SJSA1 (cell line): Measurements from ENCODE around the gene LGALS3. TPM values are rescaled to one million over a fixed set of nuclear protein-coding genes. Genes with fewer than 3 reads are reported as not detected.
"Not testable (repeated sequence)": the region's sequence is repeated elsewhere in the genome, so short reads cannot be mapped to it uniquely, and the experiment has no call there.

ENCODE experiments used
- DNase-seq, 2 experiments: peaks; one replicate each; pipeline ENCODE4 v3.0.0-alpha.2; 2015 to 2020; ENCODE audit warnings: low spot score in 2 of 2, low read depth in 1 of 2
- H3K27ac ChIP-seq: fragments of 250-450 bp; sonication (Bioruptor Pico); 2 replicates; pipeline ENCODE4 v1.5.1; 2020; ENCODE audit warnings: mild to moderate bottlenecking, moderate library complexity
- H3K27me3 ChIP-seq: fragments of 250-450 bp; sonication (Bioruptor Pico); replicated peaks from 2 replicates; pipeline ENCODE4 v1.5.1; 2020; ENCODE audit warnings: mild to moderate bottlenecking, moderate library complexity
- H3K36me3 ChIP-seq: fragments of 250-450 bp; sonication (Bioruptor Pico); 2 replicates; pipeline ENCODE4 v1.5.1; 2020; ENCODE audit warnings: mild to moderate bottlenecking
- H3K4me1 ChIP-seq: fragments of 250-450 bp; sonication (Bioruptor Pico); replicated peaks from 2 replicates; pipeline ENCODE4 v1.6.1; 2021; ENCODE audit warnings: mild to moderate bottlenecking
- H3K4me3 ChIP-seq: fragments of 250-450 bp; sonication (Bioruptor Pico); 2 replicates; pipeline ENCODE4 v1.5.1; 2020; ENCODE audit warnings: mild to moderate bottlenecking
- H3K9me3 ChIP-seq: fragments of 250-450 bp; sonication (Bioruptor Pico); replicated peaks from 2 replicates; pipeline ENCODE4 v1.5.1; 2020; ENCODE audit warnings: mild to moderate bottlenecking
- total RNA-seq: library from RNA; depleted of rRNA; stranded (reverse); fragments of >200 nt; shearing (Covaris generic); gene quantifications from 2 replicates; pipeline ENCODE4 v1.2.3, GENCODE V29; 2014; rRNA removed

LGALS3 gene
- total RNA-seq, result 179 and 310 TPM in 2 replicates

DNA sequence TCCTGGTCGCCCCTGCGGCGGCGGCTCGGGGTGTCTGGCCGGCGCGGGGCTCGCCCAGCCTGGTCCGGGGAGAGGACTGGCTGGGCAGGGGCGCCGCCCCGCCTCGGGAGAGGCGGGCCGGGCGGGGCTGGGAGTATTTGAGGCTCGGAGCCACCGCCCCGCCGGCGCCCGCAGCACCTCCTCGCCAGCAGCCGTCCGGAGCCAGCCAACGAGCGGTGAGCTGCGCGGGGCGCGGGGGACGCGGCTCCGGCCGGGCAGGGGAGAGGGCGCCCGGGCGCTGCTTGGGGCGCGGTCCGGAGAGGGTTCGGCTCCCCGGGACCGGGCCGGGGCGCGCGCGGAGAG is at the start of gene LGALS3:
TSS of gene LGALS3 (plus strand) at position 167 of the 342 bp plus-strand sequence. CDS start 8,122 bp downstream, outside the sequence.
- DNase-seq, result peak; percentile 54 to 64
- H3K9me3 ChIP-seq, result no peaks in the 10 kb centered on the region
- H3K27me3 ChIP-seq, result no peaks in the 10 kb centered on the region
- H3K36me3 ChIP-seq, result peaks cover 31% of the 10 kb centered on the region
- H3K27ac ChIP-seq, result peak within 1 kb of the TSS; percentile 66
- peaks cover 68% of the 10 kb centered on the region for H3K4me1 ChIP-seq
- peak within 1 kb of the TSS; percentile 80 for H3K4me3 ChIP-seq

GRCh38 chr14:55079961-55080360 is 49.1 kb upstream of the LGALS3 start:
- not testable (repeated sequence) for H3K9me3 ChIP-seq, H3K4me3 ChIP-seq, H3K27ac ChIP-seq, H3K27me3 ChIP-seq, DNase-seq, H3K4me1 ChIP-seq, H3K36me3 ChIP-seq

GRCh38 chr14:55084401-55085059 is 44.5 kb upstream of the LGALS3 start:
- Histone ChIP-seq H3K9me3 (no peaks in the 10 kb centered on the region), H3K4me3 (no peak overlapping the region), H3K27ac (no peak overlapping the region), H3K4me1 (peaks cover 4% of the 10 kb centered on the region), H3K27me3 (no peaks in the 10 kb centered on the region), H3K36me3 (no peaks in the 10 kb centered on the region)
- no peak for DNase-seq

GRCh38 chr14:55085060-55085660 is 43.9 kb upstream of the LGALS3 start:
- H3K4me3 ChIP-seq, result no peak overlapping the region
- DNase-seq, result no peak
- no peaks in the 10 kb centered on the region for H3K36me3 ChIP-seq
- H3K27ac ChIP-seq, result no peak overlapping the region
- H3K9me3 ChIP-seq, result no peaks in the 10 kb centered on the region
- no peaks in the 10 kb centered on the region for H3K27me3 ChIP-seq
- peaks cover 4% of the 10 kb centered on the region for H3K4me1 ChIP-seq

DNA sequence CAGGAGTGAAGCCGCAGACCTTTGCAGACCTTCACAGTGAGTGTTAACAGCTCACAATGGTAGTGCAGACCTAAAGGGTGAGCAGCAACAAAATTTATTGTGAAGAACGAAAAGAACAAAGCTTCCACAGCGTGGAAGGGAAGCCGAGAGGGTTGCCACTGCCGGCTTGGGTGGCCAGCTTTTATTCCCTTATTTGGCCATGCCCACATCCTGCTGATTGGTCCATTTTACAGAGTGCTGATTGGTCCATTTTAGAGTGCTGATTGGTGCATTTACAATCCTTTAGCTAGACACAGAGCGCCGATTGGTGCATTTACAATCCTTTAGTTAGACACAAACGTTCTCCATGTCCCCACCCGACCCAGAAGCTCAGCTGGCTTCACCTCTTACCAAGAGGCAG is 42.1 kb upstream of the LGALS3 start:
- no peaks in the 10 kb centered on the region for H3K36me3 ChIP-seq
- DNase-seq, result no peak
- no peak overlapping the region for H3K27ac ChIP-seq
- H3K27me3 ChIP-seq, result no peaks in the 10 kb centered on the region
- no peak overlapping the region for H3K4me3 ChIP-seq
- peaks cover 7% of the 10 kb centered on the region for H3K4me1 ChIP-seq
- no peaks in the 10 kb centered on the region for H3K9me3 ChIP-seq

GRCh38 chr14:55088356-55088755 is 40.7 kb upstream of the LGALS3 start:
- no peak for DNase-seq
- no peaks in the 10 kb centered on the region for H3K27me3 ChIP-seq
- H3K9me3 ChIP-seq, result no peaks in the 10 kb centered on the region
- H3K4me1 ChIP-seq, result peaks cover 9% of the 10 kb centered on the region
- no peaks in the 10 kb centered on the region for H3K36me3 ChIP-seq
- no peak overlapping the region for H3K27ac ChIP-seq
- no peak overlapping the region for H3K4me3 ChIP-seq

- Histone ChIP-seq H3K27ac (no peak overlapping the region), H3K36me3 (no peaks in the 10 kb centered on the region)
- no peak for DNase-seq
Measured at GRCh38 chr14:55092341-55092740, 36.7 kb upstream of the LGALS3 start.

GRCh38 chr14:55094292-55095157 is 34.5 kb upstream of the LGALS3 start:
- Histone ChIP-seq H3K9me3 (no peaks in the 10 kb centered on the region), H3K27me3 (no peaks in the 10 kb centered on the region), H3K4me1 (peaks cover 26% of the 10 kb centered on the region), H3K27ac (no peak overlapping the region), H3K36me3 (no peaks in the 10 kb centered on the region), H3K4me3 (no peak overlapping the region)
- peak; percentile 60 to 87 for DNase-seq

More at GRCh38 chr14:55092341-55092740, 36.7 kb upstream of the LGALS3 start:
- Histone ChIP-seq H3K4me3 (no peak overlapping the region), H3K4me1 (peaks cover 23% of the 10 kb centered on the region), H3K9me3 (no peaks in the 10 kb centered on the region), H3K27me3 (no peaks in the 10 kb centered on the region)

DNA sequence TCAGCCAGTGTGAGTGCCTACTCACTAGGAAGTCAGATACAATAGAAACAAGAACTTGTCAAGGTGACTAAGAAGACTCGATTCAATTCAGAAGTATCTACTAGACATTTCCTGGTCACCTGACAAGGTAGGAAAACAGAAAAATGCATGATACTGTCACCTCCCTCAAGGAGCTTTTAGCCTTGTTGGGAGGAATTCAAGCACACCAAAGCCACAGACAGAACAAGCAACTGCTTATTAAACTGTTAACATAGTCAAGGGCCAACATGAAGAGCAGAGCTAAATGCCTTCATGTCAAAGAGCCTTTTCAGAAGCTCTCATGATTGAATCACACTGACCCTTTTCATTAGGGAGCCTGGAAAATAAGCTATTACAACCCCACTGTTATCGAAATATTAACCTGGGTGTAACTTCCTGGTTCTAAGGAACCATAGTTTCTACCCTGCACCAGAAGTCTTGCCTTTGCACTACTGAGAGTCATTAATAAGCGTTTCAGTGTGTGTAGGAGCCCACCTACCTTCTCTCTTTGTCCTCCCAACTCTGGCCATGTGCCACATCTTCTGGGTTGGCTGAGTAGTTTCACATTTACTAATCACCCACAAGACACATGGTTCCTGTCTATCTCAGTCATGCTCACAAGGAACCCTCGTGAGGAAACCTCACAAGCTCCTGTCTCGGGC is 31.0 kb upstream of the LGALS3 start:
- no peaks in the 10 kb centered on the region for H3K9me3 ChIP-seq
- no peak overlapping the region for H3K27ac ChIP-seq
- H3K36me3 ChIP-seq, result no peaks in the 10 kb centered on the region
- peaks cover 43% of the 10 kb centered on the region for H3K4me1 ChIP-seq
- no peak for DNase-seq
- no peak overlapping the region for H3K4me3 ChIP-seq
- H3K27me3 ChIP-seq, result no peaks in the 10 kb centered on the region

DNA sequence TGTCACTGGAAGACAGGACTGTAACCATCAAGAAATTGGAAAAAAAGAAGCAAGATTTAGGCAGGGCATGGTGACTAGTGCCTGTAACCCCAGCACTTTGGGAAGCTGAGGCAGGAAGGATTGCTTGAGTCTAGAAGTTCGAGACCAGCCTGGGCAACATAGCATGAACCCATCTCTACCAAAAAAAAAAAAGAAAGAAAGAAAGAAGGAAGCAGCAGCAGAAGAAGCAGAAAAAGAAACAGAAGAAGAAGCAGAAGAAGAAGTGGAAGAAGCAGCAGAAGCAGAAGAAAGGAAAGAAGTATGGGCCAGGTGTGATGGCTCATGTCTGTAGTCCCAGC is 30.5 kb upstream of the LGALS3 start:
- no peaks in the 10 kb centered on the region for H3K27me3 ChIP-seq
- no peak overlapping the region for H3K4me3 ChIP-seq
- H3K4me1 ChIP-seq, result peaks cover 48% of the 10 kb centered on the region
- DNase-seq, result no peak
- no peaks in the 10 kb centered on the region for H3K9me3 ChIP-seq
- no peaks in the 10 kb centered on the region for H3K36me3 ChIP-seq
- H3K27ac ChIP-seq, result no peak overlapping the region

GRCh38 chr14:55099756-55100155 is 29.3 kb upstream of the LGALS3 start:
- peaks cover 7% of the 10 kb centered on the region; the same call in 1 of the 2 replicates for H3K9me3 ChIP-seq

DNA sequence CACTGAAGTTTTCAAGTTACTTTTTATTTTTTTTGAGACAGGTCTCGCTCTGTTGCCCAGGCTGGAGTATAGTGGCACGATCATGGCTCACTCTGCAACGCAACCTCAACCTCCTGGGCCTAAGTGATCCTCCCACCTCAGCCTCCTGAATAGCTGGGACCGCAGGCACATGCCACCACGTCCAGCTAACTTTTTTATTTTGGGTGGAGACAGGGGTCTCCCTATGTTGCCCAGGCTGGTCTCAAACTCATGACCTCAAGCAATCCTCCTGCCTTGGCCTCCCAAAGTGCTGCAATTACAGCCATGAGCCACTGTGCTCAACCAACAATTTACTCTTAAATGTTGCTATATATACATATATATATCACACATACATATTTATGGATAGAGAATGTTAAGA is 27.4 kb upstream of the LGALS3 start:
- Histone ChIP-seq H3K27me3 (no peaks in the 10 kb centered on the region), H3K27ac (peak overlapping the region; percentile 96), H3K36me3 (no peaks in the 10 kb centered on the region), H3K9me3 (peaks cover 8% of the 10 kb centered on the region; the same call in 1 of the 2 replicates), H3K4me3 (no peak overlapping the region), H3K4me1 (peaks cover 56% of the 10 kb centered on the region)
- no peak for DNase-seq

More at GRCh38 chr14:55099756-55100155, 29.3 kb upstream of the LGALS3 start:
- Histone ChIP-seq H3K4me1 (peaks cover 52% of the 10 kb centered on the region), H3K27ac (no peak overlapping the region), H3K4me3 (no peak overlapping the region), H3K36me3 (no peaks in the 10 kb centered on the region), H3K27me3 (no peaks in the 10 kb centered on the region)
- DNase-seq, result no peak

GRCh38 chr14:55102141-55102621 is 26.9 kb upstream of the LGALS3 start:
- Histone ChIP-seq H3K4me3 (no peak overlapping the region), H3K9me3 (peaks cover 8% of the 10 kb centered on the region; the same call in 1 of the 2 replicates), H3K27ac (peak overlapping the region; percentile 96), H3K27me3 (no peaks in the 10 kb centered on the region), H3K4me1 (peaks cover 61% of the 10 kb centered on the region), H3K36me3 (no peaks in the 10 kb centered on the region)
- peak; percentile 87 to 92 for DNase-seq
